ENCODE data around the gene MUL1. TPM values are rescaled to one million over a fixed set of nuclear protein-coding genes. Genes with fewer than 3 reads are reported as not detected.

Gene MUL1
- total and polyA plus RNA-seq, 9 of the 15 experiments (the other 6 are each of a cell fraction or from before 2014, with no cell fraction given), result 10.4 to 32.9 (median 19.3) TPM

GRCh38 chr1:20483833-20484518 lies 24.0 kb downstream of the MUL1 start (continued):
- TF ChIP-seq POLR2B (IDR thresholded peaks at IDR 0.05; ENCODE audit: low read depth, partially characterized antibody), result no peak
- TF ChIP-seq KDM4B (IDR thresholded peaks at IDR 0.05; ENCODE audit: borderline replicate concordance in 2 of 2, low read depth in 1 of 2), result no peak
- TF ChIP-seq PBX2 (CRISPR knock-in tag; IDR thresholded peaks at IDR 0.05; ENCODE audit: low read depth), result no peak
- TF ChIP-seq PBX2 (tag; conservative IDR thresholded peaks at IDR 0.05; ENCODE audit: low read depth), result no peak

- H2AFZ ChIP-seq (ENCODE audit: low read depth, low read length), result no peak overlapping the region
- FAIRE-seq, result no peak
- ChIA-PET CTCF (ENCODE audit: low intra/inter-chr PET ratio) (no interaction called here), POLR2A (interaction anchor here (1.1 to 1.2 kb wide), 3 partner anchors 10 to 22 kb away, joined by 3 to 4 read pairs (median 3); no protein-coding TSS in a partner anchor)
- H3K27ac ChIP-seq (ENCODE audit: extremely low read depth, low read depth, low read length), result no peak overlapping the region
- DNase-seq (ENCODE audit: extremely low read depth in 1 of 4, low spot score in 3 of 4), result no peak
- WGBS (ENCODE audit: insufficient coverage, low coverage, missing lambda C conversion rate), result 44% methylated on average over 16 of the region's 16 CpGs
- no peak overlapping the region for H3K4me2 ChIP-seq (ENCODE audit: insufficient read depth, low read length)
- no peak overlapping the region for H3K9ac ChIP-seq (ENCODE audit: insufficient read depth in 1 of 2, low read depth in 2 of 2, low read length in 2 of 2)
- BruUV-seq (replicated peaks), result no TSS peak
- no peaks in the 10 kb centered on the region for H3K79me2 ChIP-seq (ENCODE audit: control insufficient read depth, insufficient read depth, low read length)
- ATAC-seq, result no peak
- intact Hi-C loops (cut with micrococcal nuclease) (no loop called here), in situ Hi-C loops (cut with MboI) (no loop called here)
- peaks cover 28 to 59% of the 10 kb centered on the region in 2 experiments for H3K27me3 ChIP-seq (ENCODE audit: control insufficient read depth in 2 of 2, insufficient read depth in 2 of 2, low read length in 2 of 2)
- no peaks in the 10 kb centered on the region; the same call in 1 of the 2 replicates for H3K9me3 ChIP-seq (replicated peaks; ENCODE audit: control insufficient read depth, insufficient read depth, low read depth, low read length)
- TF ChIP-seq CEBPG (CRISPR knock-in tag; IDR thresholded peaks at IDR 0.05) (no peak), CEBPG (tag; conservative IDR thresholded peaks at IDR 0.05 in 1 of 2, IDR thresholded peaks at IDR 0.05 in 1 of 2) (peak; percentile 78 to 99), CEBPB (tag; IDR thresholded peaks at IDR 0.05) (peak; percentile 95), PTRF (tag; IDR thresholded peaks at IDR 0.05) (no peak)
- peaks cover 0 to 35% of the 10 kb centered on the region in 2 experiments; a peak in 3 of 5 replicates for H3K4me1 ChIP-seq (replicated peaks in 1 of 2; ENCODE audit: control insufficient read depth in 2 of 2, insufficient read depth in 2 of 2, low read length in 2 of 2)
- no peak overlapping the region for H3K4me3 ChIP-seq
- H3K36me3 ChIP-seq (ENCODE audit: control insufficient read depth, insufficient read depth, low read length), result no peaks in the 10 kb centered on the region
- H3K9me1 ChIP-seq (ENCODE audit: control insufficient read depth, insufficient read depth, low read length), result no peaks in the 10 kb centered on the region
- H4K20me1 ChIP-seq (replicated peaks; ENCODE audit: control insufficient read depth, insufficient read depth, low read length), result no peaks in the 10 kb centered on the region; the same call in none of the 2 replicates
Observed at GRCh38 chr1:20483098-20483832, 24.7 kb downstream of the MUL1 start.
